Lung microvascular endothelial cell (primary cell): ENCODE measurements around the gene SEC61B. TPM values are rescaled to one million over a fixed set of nuclear protein-coding genes. Genes with fewer than 3 reads are reported as not detected.
A peak's percentile ranks its signal among the peaks of the same experiment; 100 is the strongest.

Experiments used
- DNase-seq, 2 donors: peaks; one replicate each; pipeline versions ENCODE4 v3.0.0 to v3.0.0-alpha.2; 2010; ENCODE audit warnings: low read depth in 2 of 2
- total RNA-seq: library from RNA; depleted of rRNA; stranded (reverse); fragments of >200 nt; gene quantifications from 2 replicates; pipeline ENCODE4 v1.2.1, GENCODE V29; 2014

Gene SEC61B
- total RNA-seq, result 88.1 and 90.4 TPM in 2 replicates

DNA sequence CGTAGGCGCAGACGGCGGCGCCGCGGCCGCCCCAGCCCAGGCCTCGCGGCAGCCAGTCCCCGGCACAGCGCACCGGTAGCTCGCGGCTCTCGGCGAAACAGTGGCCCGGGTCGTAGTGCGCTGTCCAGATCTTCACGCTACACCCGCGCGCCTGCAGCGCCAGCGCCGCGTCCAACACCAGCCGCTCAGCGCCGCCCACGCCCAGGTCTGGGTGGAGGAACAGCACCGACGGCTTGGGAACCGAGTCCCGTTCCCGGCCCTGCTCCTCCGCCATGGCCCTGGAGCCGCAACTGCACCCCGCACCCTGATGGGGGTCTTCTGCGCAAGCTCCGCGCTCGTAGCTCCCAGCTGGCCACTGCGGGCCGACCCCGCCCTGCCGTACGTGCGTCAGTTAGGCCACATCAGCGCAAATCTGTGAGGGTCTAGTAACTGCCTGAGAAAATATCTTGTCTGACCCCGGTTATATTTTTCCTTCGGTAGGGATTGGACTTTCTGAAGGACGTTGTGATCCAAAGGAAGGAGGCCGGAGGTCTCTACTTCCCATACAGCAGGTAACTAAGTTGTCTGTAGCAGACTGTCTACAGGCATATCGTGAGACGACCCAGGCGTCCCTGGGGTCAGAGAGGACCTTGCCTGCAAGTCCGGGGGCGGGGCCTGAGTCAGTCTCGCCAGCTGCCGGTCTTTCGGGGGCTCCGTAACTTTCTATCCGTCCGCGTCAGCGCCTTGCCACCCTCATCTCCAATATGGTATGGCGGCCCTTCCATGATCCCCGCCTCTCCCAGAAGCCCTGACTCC is at the start of gene SEC61B, which contains the start of gene ALG2:
Gene SEC61B (plus strand): TSS at position 662 of the 795 bp plus-strand sequence. CDS start 82 bp downstream, at position 744.
Gene ALG2 (minus strand): TSS at position 322 of the 795 bp plus-strand sequence. CDS start 48 bp downstream, at position 274.
- DNase-seq, result peak; percentile 97 to 98

DNA sequence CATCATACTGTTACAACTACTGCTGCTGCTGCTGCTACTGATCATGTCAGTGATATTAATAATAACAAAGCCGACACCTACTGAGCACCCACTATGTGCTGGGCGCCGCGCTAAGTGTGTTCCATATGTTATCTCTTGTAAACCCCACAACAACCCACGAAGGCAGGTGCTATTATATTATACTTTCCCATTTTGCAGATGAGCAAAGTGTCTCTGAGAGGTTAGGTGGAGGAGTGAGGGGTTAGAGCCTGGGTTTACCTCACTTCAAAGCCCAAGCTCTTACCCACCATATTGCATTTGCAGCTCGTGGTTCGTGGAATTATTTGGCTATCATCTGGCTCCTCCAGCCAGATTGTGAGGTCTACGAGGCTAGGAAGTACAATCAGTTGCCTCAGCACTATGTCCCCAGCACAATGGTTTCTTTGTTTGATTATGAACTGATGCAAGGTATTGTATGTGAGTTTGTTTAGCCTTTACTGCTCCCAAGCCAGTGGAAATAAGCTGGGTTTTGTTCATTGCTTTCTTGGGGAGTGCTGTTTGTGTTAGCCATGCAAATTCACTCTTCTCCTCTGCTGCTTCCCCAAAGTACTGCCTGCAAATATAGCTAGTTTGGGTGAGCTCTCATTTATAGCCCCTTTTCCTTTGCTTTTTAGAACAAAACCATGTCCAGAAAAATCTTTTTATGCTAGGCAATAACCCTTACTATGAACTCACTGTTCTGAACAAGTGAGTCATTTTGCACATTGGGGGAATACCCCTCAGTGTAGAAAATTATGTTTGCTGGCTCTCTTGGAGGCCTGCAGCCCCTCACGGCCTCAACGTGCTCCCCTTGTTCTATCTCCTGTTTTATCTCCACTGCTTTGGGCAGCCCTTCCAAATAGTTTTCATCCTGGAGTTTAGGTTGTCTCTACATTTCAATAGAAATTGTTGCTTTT is 48.2 kb upstream of the SEC61B start:
- no peak for DNase-seq

DNA sequence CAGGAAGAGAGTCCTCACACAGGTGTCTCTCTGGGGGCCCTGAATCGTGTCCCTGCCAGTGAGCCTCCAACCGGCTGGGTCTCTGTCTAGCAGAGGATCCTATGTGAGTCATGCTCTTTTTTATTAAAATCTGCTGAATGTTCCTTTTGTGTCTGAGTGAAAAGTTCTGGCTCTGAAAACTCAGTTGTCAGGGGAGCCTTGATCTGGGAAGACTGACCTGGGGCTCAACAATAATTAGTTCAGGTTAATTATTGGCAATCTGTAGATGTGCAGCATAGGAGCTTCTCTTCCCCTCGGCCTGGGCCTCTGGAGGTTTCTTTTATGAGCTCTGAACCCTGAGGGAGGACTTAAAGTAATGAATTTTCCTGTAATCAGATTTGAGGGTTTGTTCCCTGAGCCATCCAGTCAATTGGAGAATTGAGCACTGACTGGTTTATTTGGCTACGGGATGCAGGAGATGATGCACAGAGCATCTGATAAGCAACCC is 45.5 kb upstream of the SEC61B start:
- no peak for DNase-seq

DNA sequence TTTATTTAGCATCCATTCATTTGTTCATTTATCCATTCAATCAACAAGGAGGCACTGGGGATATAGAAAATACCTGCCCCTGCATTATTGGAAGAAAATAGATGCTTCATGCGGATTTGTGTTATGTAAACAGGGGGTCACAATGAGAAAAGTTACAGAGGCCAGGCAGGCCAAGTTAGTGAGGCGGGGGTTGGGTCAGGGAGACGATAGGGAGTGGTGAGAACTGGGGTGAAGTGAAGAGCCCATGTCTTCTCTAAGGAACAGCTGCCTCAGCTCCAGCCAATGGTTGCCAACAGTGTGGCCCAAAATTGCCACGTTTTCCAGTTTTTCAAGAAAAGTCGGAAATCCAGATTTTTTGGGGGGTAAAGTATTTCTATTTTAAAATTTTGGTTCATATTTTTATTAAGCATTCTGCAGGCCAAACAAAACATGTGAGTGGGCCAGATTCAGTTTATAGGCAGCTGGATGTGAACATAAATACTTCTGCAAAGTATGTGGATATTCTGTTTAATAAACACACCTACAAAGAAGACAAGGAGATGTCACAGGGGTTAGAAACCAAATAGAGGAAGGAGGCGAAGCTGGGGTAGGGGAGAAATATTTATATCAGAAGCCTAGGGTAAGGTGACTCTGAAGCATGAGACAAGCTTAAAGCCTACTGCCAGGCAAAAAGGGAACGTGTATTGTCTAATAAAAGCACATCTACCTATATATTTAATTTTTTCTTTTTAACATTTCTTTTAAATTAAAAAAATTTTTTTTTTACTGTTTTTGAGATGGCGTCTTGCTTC is 44.3 kb upstream of the SEC61B start:
- no peak for DNase-seq

DNA sequence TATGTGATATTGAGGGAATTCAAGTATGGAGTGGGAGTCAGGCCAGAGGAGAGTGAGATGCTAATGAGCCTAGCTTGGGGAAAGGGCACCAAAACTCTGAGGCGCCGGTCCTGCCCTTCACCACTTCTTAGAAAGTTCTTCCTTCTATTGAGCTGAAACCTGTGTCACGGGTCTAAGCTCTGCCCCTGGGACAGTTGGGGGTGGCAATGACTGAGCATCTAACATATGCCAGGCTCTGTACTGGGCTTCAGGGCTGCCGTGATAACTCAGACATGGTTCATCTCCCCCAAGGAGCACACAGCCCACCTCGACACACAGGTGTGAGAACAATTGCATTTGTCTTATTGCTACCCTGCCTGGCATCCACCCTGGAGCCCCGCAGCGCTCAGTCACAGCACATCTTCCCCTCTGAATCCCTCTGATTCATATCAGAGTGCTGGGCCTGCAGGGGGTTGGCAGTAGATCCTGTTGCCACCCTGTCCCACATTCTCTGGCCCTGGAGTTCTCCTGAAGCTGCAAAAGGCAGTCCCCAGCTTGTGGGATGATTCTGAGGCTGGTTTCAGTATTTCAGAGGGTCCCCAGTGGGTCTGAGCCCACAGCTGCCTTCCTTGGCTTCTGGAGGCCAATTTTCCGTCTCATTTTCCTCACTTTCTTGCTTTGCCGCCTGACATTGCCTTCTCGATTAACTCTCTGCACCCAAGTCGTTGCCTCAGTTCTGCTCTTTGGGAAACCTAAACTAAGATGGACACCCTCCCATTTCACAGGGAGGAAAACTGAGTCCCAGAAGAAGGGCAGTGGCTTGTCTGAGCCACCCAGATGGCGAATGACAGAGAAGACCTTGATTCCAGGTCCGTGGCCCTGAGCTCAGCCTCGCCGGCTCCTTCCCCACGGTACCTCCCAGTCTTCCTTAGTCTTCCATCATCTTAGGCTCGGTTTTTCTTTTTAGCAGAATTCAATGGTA is 42.9 kb upstream of the SEC61B start:
- no peak for DNase-seq

DNA sequence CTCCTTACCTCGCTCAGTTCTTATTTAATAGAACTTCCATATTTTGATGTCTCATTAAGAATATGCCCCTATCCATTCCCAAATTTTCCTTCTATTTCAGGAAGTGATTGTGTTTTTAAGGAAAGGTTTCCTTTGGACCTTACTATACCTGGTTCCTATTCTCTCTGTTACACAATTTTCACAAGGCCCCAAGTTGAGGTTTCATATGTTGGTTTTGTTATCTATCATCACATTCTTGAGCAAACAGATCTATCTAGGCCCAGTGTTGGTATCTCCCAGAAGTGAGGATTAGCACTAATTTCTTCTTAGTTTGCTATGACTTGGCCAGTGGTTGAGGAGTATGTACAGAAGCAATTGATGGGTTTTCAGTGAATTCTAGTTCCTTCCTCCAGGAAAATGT is 41.9 kb upstream of the SEC61B start:
- DNase-seq, result no peak

DNA sequence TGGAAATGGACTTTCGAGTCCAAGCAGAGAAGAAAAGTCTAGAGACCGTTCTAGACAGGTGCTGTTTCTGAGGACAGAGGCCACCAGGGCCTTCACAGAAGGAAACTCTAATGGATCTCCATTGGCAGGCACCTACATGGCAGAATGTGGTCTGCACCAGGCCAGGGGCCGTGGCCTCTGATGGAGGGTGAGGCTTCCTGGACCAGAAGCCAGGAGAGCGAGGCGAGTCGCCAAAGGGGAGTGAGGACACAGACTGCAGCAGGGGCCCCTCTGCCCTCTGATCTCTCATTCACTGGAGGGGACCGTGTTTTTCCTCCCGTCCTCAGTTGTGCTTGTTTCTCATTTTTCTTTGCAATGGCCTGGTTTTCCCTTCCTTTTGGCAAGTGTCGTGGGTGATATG is 41.4 kb upstream of the SEC61B start:
- no peak for DNase-seq

DNA sequence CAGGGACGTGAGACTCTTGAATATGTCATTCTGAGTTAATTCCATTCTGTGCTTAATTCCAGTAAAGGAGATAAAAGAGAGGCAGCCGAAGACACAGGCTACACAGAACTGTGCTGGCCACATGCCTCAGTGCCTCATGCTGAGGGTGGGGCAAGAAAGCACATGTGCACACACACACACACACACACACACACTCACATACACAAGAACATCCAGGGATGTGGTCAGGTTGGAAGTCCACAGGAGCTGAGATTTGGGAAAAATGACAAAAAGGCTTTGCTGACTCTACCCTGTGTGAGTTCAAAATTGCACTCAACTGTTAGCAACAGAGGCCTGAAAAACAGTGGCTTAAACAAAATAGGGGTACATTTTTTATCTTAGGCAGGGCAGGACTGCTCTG is 40.9 kb upstream of the SEC61B start:
- no peak for DNase-seq

DNA sequence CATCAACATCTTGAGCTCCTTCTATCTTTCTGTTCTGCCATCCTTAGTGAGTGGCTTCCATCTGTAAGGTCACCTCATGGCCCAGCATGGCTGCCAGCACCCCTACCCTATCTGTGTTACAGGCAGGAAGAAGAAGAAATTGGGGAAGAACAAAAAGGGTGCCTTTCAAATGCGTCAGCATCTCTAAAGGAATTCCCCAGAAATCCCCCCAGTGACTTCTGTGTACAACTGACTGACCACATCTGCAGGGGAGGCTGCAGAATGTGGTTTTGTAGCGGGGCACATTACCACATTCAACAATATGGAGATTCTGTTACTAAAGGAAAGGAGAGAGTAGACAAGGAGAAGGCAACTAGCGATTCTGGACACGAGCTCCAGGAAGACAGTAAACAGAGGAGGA is 40.5 kb upstream of the SEC61B start:
- DNase-seq, result no peak

DNA sequence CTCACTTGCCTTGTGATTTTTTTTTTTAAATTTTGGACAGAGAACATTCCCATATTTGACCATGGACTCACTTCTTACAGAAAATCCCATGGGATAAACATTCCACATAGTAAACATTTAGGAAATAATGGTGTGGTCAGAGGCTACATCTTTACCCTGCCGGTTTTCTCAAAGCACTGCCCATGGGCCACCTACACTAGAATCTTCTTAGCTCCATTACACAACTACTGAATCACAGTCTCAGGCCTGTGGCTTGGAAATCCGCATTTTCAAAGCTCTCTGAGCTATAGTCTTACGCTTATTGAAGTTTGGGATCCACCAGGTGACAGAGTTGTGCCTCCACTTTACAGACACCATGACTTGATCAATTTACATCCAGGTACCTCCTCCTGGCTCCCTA is 39.7 kb upstream of the SEC61B start:
- DNase-seq, result no peak

DNA sequence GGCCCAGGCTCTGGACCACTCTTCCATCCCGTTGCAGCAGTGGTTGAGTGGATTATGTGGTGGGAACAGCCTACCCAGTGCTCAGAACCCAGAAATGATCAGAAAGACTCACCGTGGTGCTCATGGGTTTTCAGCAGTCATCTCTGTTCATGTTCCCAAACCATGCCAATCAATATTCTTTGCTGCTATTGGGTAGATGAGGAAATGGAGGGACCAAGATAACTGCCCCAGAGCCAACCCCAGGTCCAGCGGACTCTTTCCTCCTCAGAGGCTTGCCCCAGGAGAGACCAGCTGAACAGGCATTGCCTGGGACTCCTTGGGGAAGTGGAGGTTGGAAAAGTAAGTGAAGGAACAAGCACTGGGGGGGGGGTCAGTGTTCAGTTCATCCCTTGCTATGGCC is 38.5 kb upstream of the SEC61B start:
- DNase-seq, result no peak

DNA sequence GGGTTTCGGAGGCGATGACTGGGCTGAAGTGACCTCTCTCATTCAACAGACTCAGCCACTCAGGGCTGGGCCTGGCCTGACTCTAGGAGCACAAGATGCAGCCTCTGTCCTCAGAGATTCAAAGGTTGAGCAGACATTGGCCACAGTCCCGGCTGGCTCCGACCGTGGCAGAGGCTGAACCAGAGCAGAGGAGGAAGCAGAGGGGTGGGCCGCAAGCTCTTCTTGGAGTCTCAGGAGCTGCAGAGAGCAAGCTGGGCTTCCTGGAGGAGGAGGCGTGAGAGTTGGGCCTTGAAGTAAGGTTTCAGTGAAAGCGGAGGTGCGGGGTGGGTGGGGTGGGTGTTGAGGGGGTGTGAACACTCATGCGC is 38.0 kb upstream of the SEC61B start:
- no peak for DNase-seq

DNA sequence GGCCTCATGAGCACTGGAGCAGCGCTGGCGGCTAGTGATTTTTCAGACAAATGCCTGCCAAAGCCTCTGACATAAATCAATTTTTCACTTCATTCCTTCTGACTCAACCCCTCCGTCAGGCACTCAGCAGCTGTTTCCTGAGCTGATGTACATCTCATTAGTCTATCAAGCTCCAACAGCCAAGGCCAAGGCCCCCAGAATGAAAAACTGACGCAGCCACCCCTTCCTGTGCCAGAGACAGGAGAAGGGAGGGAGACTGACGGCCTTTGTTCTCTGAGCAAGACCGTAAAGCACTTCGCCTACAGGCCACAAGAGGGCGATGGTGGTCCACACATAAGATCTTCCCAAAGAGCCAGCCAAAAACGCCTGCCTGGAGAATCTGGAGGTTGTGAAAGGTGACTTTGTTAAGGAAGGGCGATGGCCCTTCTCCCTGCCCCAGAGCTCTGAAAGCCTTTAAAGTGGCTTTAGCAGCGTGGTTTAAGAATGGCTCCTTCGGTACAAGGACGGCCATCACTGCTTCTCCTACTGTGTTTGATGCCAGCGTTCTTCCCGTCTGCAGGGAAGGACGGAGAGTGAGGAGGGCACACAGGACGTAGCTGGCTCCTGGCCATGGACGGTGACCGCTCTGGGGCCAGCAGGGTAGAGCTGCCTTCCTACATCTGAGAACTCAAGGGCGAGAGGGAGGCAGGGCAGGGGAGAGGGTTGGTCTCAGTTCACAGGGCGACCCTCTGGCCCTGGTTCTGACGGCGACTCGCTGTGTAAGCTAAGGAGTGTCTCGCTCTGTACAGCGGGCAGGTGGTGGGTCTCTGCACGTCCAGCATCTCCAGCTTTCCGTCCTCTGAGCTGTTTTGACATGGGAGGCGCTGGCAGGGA is 37.4 kb upstream of the SEC61B start:
- DNase-seq, result peak; percentile 98

DNA sequence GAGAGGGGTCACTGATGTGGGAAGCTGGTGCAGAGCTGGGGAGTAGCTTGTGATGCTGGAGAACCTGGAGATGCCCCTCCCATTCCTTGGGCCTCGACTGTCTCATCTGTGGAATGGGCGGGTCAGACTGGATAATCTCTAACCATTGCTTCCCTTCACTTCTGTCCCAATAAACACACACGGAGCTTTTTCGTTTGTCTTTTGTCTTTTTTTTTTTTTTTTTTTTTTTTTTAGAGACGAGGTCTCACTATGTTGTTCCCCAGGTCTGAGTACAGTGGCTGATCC is 36.8 kb upstream of the SEC61B start:
- no peak for DNase-seq

DNA sequence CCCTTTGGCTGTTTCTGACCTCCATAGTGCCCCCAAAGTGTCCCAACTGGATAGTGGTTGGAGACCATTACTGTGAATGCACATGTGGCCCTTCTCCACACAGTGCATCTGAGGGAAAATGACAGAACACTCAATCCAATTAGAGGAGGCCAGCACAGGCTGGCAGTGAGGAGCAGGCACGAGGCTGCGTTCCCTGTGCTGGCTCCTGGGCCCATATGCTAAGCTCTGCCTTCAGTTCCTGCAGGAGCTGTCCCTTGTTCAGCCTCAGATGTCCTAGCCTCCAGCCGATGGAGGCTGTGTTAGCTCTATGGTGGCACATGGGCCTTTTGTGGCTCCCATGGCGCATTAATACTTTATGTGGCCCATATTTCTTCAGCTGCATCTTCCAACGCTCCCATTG is 36.1 kb upstream of the SEC61B start:
- no peak for DNase-seq

DNA sequence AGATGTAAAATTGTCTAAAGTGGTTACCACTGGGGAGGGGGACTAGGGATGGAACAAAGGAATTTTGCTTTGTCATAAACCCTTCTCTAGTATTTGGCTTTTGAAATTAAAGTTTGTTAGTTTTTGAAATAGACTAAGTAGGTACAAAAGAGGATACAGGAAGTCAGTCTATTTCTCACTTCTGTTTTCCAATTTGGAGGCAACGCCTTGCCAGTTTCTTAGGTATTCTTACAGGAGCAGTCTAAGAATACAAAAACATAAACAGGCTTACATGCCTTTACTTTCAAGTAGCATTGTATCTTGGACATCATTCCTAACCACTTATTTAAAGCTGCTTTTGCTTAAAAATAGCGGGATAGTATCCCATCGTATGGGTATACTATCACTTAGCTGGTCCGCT is 34.8 kb upstream of the SEC61B start:
- DNase-seq, result no peak

DNA sequence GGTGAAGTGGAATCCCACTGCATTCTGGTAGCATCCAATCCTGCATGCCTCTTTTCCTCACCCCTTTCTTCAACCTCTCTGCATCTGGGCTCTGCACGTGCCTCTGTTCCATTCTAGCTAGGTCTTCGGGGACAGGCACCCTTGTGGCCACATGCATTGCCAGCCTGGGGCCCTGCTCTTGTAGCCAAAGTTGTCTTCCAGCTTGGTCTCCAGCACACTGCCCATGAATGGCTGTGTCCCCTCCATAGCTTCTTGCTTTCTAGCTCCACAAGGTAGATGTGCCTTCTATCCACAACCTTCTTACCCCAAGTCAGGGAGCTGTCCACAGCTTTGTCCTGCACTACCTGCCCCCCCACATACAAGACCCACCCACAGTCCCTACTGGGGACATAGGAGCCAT is 32.9 kb upstream of the SEC61B start:
- DNase-seq, result no peak

DNA sequence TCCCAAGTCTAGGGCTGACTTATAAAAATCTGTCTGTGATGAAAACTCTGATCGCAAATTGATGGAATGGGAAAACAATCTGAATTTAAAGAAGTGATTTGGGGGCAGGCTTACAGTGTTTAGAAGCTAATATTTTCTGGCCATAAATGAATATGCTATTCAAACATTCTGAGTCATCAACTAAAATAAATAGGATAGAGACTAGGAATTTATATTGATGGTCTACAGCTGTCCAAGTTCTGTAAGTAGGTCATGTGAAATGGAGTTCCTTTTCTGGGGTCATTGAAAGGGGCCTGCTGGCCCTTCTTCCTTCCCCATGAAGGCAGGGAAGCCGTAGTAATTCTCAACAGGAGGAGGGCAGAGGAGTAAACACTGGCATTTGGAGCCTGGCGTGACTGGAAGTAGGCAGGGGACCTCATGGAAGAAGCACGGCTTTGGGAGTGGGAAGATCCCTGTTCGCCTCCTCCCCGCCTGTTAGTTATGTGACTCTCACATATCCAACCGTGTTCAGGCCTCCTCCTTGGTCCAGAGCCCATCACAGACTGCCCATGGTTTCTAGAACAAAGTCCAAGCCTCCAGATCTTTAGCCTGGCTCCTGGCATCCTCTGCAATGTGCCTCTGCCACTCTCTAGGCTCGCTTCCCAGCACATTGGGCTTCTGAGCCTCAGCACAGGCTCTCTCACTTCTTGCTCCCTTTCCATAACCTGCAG is 32.0 kb upstream of the SEC61B start:
- no peak for DNase-seq
